ENCODE data around the gene SLC24A5.

SLC24A5 gene

DNA sequence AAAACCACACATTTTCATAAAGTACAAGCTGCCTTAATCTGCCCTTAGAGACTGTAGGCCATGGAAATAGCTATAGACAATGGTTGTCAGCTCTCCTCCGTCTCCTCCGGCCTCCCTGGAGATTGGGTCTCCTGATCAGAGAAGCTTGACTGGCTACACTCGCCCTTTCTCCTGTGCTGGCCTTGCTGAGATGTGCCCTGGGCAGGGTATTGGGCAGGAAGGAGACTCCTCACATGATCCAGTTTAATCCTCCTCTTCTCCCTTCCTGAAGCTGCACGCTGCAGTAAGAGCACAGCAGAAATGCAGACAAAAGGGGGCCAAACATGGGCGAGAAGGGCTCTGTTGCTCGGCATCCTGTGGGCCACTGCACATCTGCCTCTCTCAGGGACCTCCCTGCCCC lies at the start of gene SLC24A5:
Gene SLC24A5, plus strand, starts transcription at position 246 of the 400 bp plus-strand sequence. Its CDS starts 55 bp downstream, at position 301.
- no peak for DNase-seq

DNA sequence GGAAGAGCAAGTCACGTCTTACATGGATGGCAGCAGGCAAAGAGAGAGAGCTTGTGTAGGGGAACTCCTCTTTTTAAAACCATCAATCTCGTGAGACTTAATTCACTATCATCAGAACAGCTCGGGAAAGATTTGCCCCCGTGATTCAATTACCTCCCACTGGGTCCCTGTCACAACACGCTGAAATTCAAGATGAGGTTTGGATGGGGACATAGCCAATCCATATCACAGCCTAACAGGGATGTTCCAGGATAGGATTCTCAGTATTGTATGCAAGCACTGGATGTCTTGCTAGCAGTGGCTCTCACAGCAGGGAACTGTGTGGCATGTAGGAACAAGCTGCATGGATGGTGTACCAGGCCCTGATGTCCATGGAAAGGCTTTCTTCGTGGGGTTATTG lies 47.8 kb upstream of the SLC24A5 start:
- DNase-seq = no peak

GRCh38 chr15:48073881-48074280 lies 46.9 kb upstream of the SLC24A5 start:
- DNase-seq = no peak

GRCh38 chr15:48076454-48076853 lies 44.3 kb upstream of the SLC24A5 start:
- no peak for DNase-seq

GRCh38 chr15:48077616-48078184 lies 43.1 kb upstream of the SLC24A5 start:
- DNase-seq = no peak

DNA sequence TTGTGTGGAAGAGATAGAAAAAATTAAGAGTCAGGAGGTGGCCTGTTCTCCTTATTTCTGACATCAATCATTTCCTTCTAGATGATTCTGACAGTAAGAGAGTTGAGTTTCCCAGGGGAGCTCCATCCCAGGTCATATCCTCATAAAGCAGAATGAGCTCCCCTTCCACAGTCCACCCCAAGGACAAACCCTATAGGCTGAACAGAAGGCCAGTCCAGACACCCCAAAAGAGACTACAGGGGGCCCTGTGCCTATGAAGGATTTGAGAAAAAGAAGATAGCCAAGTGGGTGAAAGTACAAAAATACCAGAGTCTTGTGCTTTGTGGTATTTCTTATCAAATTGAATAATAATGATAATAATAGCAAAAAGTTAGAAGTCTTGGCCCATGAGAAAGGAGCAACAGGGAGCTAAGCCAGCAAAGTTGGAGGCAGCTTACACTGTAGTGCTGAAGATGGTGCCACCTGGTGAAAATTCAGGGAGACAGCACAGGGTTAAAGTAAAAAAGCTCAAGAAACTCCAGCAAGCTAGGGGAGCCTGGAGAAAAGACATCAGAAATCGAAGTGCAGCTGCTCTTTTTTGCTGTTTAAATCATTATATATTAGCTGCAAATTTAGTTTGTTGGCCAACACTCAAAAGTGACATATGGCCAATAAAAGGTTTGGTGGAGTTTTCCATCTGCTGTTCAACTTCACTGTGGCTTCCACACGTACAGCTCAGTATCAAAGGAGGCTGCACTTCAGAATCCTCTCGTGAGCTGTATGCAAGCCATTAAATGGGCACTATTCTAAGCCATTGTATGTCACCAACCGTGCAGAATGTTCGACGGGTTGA lies 35.8 kb upstream of the SLC24A5 start:
- no peak for DNase-seq

DNA sequence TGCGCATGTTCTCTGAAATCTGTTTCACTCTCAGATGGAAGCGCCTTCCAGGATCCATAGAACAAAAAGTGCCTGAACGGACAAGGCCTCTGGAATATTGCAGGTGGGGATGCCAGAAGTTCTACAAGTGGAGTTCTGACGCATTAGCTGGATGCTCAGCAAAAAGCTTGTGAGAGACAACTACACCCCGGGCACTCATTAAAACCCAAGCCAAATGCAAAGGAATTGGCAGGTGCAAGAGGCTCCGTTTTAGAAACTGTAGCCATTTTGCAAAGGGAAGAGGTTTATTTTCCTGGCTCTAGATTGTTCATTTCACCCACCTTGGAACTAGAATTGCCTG lies 35.2 kb upstream of the SLC24A5 start:
- peak in 1 of 58 donors; percentile 4 for DNase-seq

DNA sequence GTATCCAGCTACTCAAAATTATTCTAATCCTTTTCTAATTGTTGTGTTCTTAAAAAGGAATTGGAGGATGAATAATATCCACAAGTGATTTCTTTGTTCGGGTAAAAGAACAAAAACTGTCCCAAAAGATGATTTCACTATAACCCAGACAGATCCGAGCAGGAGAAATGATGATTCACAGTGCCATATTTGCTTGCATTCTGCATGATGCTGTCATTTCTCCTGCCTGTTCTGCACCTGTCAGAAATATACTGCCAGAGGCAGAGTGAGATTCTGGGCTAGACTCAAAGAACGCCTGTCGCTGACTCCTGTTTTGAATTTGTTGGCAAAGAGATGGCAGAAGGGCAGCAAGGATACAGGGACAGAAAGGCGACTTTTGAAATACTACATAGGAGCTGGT lies 34.7 kb upstream of the SLC24A5 start:
- no peak for DNase-seq

DNA sequence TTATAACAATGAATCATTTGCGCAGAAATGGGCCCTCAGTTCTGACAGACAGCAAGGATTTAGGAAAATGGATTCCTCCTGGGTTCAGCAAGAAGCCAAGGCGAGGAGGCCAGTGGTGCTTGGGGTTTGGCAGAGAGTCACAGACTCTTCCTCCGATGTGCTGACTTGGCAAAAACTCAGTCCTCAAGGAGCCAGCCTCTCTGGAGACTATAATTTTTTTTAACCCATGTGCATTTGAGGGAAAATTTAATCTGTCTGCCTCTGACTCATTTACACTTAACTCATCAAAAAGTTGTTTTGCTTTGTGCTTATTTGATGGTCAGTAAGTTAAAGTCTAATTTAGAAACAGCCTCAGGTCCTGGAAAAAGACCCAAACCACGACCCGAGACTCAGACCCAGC lies 34.2 kb upstream of the SLC24A5 start:
- DNase-seq = no peak

GRCh38 chr15:48087844-48088243 lies 32.9 kb upstream of the SLC24A5 start:
- no peak for DNase-seq

DNA sequence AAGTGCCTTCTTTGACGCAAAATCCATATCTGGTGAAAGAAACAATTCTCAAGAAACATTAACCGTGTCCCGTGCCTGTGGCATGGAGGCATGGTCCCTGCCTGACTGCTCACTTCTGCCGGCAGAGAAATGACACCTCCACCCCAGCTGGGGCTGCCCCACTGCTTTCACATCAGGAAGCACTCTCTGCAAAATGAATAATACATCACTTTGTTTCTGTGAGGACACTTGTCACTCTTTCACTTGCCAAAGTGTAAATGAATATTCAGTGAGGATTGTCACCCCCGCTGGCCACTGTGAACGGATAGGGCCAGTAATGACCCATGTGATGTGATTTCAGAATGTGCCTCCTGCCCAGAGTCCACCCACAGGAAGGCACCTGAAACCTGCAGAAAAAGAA lies 31.1 kb upstream of the SLC24A5 start:
- no peak for DNase-seq

GRCh38 chr15:48090115-48090514 lies 30.7 kb upstream of the SLC24A5 start:
- DNase-seq = no peak

DNA sequence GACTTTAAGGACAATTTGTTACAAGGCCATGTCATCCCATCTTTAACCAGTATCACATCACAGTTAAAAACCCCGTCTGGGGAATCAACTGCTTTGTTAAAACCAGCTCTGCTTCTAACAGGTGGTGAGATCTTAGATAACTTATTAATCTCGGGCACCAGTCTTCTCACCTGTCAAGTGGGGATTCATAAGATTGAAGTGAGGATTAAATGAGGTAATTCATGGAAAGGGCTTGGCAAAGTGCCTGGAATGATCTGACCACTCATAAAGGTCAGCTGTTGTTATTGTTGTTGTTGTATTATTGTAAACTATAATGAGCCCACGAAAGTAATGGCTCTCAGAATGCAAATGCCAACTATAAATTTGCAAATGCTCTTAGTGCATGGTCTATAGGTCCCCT lies 30.1 kb upstream of the SLC24A5 start:
- DNase-seq = no peak

DNA sequence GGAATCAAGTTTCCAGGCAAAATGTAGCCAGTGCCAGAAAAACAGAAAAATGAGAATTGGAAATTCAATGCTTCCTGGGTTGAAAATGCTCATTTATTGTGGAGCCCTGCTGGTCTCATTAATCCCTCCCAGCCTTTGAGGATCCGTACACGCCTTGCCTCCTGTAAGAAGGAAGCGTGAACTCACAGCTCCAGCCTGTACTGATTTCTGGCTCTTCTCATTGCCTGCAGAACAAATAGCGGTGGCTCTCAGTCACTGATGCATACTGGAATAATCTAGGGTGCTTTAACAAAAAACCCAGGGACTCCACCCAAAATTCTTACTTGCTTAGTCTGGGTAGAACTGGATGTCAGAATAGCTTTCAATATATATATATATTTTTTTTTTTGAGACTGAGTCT lies 29.3 kb upstream of the SLC24A5 start:
- DNase-seq = no peak

- DNase-seq = no peak
These were observed 24.4 kb upstream of the SLC24A5 start for GRCh38 chr15:48096355-48096786.

GRCh38 chr15:48096813-48097212 lies 24.0 kb upstream of the SLC24A5 start:
- DNase-seq = peak in 10 of 58 donors; percentile 1 to 20 (median 3)

- no peak for DNase-seq
These were observed 23.5 kb upstream of the SLC24A5 start for GRCh38 chr15:48097264-48097663.

DNA sequence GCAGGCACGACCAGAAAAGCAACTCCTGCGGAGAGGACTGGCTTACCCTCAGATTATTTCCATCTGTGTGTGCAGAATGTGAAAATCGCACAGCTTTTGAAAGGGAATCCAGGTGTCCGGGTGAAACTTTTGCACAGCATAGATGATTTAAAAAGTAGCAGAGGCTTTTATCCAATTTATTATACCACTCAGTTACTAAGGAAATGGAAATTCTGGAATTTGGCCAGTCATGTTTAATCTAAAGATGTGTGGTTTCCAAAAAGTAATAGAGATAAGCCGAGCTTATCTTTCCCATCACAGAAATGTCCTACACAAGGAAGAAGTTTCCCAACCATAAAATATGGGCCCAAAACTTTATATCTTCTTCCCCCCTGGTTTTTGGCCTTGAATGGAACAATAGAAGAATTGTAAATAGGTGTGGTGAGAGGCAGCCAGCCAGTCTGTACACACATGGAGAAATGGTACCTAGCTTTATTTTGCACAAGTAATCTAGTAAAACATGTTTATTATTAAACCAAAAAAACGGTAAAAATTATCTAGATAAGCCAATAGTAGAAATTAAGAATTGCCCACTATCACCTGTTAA lies 19.3 kb upstream of the SLC24A5 start:
- DNase-seq = no peak

DNA sequence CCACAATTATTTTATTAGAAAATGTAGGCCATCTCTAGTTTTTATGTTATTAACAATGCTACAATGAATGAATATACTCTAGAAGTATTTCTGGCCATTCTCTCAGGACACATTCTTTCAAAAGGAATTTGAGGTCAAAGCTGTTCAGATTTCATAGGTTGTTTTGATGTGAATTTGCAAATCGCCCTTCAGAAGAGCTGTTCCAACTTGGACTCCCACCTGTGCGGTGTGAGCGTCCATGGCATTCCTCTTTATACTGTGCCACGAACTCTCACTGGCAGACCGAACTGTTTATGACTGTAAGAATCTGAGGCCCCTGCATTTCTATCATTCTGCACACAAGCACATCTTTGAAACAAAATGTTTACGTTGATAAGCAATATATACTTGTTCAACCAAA lies 18.6 kb upstream of the SLC24A5 start:
- DNase-seq = no peak

- no peak for DNase-seq
These were observed 17.1 kb upstream of the SLC24A5 start for GRCh38 chr15:48103647-48104046.

- no peak for DNase-seq
These were observed 14.9 kb upstream of the SLC24A5 start for GRCh38 chr15:48105936-48106335.

- no peak for DNase-seq
These were observed 11.6 kb upstream of the SLC24A5 start for GRCh38 chr15:48109212-48109611.

All from anterior cingulate cortex (tissue), 58 donors.